NCI-H2196 treated with DMSO at 0.1 percent for 48 hours (cell line): ENCODE measurements around the gene SGSM2.
A peak's percentile ranks its signal among the peaks of the same experiment; 100 is the strongest.
"Not testable (repeated sequence)": the region's sequence is repeated elsewhere in the genome, so short reads cannot be mapped to it uniquely, and the experiment has no call there.

Experiments used
- DNase-seq: peaks from one replicate; lab custom pipeline; 2025; ENCODE audit not compliant: unreplicated experiment; lab: John Stamatoyannopoulos, UW

SGSM2 gene, protein sequence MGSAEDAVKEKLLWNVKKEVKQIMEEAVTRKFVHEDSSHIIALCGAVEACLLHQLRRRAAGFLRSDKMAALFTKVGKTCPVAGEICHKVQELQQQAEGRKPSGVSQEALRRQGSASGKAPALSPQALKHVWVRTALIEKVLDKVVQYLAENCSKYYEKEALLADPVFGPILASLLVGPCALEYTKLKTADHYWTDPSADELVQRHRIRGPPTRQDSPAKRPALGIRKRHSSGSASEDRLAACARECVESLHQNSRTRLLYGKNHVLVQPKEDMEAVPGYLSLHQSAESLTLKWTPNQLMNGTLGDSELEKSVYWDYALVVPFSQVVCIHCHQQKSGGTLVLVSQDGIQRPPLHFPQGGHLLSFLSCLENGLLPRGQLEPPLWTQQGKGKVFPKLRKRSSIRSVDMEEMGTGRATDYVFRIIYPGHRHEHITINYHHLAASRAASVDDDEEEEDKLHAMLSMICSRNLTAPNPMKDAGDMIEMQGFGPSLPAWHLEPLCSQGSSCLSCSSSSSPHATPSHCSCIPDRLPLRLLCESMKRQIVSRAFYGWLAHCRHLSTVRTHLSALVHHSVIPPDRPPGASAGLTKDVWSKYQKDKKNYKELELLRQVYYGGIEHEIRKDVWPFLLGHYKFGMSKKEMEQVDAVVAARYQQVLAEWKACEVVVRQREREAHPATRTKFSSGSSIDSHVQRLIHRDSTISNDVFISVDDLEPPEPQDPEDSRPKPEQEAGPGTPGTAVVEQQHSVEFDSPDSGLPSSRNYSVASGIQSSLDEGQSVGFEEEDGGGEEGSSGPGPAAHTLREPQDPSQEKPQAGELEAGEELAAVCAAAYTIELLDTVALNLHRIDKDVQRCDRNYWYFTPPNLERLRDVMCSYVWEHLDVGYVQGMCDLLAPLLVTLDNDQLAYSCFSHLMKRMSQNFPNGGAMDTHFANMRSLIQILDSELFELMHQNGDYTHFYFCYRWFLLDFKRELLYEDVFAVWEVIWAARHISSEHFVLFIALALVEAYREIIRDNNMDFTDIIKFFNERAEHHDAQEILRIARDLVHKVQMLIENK

DNA sequence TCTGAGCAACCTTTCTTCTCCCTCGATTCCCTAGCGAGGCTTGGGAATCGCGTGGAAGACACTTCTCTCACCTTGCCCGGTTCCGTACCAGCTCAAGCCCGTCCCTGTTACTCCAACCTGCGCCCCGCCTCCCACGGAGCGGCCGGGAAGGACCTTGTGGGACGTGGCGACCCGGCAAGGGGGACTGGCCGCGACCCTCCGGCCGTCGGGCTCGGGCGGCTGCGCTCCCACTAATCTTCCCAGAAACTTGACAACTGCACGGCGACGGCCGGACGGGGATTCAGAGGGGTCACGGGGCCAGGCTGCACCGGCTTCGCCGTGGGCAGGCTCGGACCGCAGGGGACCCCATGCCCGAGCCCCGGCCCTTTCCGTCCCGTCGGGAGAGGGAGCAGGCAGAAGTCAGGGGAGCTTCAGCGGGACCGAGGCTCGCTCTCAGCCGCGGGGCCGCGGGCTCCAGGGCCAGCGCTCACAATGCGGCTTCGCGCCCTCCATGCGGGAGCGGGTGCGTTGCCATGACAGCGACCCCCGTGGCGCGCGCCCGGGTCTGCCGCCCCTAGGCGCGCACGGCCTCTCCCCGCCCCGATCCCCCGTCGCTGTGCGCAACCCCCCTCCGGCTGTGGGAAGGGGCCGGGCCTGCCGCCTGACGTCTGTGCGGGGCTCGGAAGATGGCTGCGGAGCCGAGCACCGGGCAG, at the start of gene SGSM2:
TSS of gene SGSM2 (plus strand) at position 650 of the 692 bp plus-strand sequence. CDS start 188 bp downstream, outside the sequence.
- DNase-seq, result peak; percentile 3

DNA sequence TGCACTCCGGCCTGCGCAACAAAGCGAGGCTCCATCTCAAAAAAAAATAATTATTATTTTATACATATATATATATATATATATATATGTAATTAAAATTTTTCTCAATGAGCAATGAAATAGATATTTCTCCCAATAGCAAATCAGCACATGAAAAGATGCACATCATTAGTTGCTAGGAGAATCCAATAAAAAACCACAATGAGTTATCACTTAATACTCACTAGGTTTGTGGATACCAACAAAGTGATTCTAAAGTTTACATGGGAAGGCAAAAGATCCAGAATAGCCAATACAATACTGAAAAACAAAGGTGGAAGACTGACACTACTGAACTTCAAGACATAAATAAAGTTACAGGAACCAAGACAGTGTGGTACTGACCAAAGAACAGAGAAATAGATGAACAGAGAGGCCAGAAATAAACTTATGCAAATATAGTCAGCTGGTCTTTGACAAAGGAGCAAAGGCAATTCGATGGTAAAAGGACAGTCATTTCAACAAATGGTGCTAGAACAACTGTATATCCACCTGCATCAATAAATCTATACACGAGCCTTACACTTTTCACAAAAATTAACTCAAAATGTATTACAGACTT, 47.3 kb upstream of the SGSM2 start:
- DNase-seq, result no peak

DNA sequence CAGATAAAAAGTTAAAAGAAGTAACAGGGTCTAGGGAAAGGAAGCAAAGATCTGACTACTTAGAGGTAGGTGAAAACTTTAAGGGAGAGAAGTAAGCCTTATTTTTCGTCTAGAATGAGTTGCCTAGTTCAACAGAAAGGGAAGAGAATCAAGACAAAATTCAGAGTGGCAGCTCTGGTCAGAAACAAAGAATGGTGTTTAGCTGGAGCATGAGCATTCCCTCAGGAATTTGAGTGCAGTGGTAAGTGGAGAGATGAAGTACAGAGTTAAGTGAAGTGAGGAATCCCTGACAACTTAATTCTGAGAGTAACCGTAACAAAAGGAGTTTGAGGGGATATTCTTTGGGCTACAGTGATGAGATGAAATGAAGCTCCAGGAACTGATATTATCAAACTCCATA, 45.2 kb upstream of the SGSM2 start:
- no peak for DNase-seq

DNA sequence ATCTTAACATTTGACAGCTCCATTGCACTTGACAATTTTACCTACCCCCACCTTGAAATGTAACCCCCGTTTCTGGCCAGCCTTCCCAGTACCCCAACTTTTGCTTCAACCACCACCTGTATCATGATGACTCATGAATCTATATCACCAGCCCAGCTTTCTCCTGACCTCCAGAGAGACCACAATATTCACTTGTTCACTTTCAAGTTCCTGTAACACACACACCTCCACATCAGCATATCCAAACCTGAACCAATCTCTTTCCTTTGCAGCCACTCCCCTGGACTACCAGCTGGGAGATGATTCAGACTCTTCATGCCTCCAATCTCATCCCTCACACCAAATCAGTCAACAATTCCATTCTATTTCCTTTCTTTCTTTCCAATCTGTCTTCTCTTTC, 41.7 kb upstream of the SGSM2 start:
- no peak for DNase-seq

DNA sequence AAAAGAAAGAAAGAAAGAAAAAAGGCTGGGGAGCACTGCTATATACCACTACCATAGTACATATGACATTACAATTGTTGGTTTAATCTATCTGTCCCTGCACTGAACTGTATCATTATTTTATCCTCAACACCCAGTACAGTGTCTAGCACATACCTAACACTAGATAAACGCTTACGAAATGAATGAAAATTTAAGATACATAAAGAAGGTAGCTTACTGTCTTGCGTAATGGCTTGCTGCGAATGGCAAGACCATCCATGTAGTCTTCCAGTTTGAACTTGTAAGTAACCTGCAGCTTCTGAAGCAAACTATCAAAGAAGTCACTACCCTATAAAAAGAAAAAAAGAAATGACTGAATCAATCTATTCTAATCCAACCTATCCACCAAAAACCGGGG, 40.3 kb upstream of the SGSM2 start:
- no peak for DNase-seq

DNA sequence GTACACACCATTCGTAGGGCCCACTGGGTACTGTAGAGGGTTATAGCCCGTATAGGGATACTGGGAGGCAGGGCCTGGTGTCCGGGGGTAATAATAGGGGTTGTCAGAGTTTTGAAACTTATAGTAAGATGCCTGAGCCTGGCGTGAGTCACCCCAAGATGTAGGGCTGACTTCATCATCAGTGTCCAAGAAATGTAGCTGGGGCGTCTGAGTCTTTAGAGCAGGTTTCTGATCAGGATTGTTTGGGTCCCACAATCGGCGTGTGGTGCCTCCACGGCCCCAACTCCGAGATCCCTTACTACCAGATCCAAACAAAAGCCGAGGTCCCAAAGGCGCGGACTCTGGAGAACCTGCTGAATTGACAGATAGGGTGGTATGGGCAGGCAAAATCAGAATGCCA, 38.2 kb upstream of the SGSM2 start:
- DNase-seq, result no peak

DNA sequence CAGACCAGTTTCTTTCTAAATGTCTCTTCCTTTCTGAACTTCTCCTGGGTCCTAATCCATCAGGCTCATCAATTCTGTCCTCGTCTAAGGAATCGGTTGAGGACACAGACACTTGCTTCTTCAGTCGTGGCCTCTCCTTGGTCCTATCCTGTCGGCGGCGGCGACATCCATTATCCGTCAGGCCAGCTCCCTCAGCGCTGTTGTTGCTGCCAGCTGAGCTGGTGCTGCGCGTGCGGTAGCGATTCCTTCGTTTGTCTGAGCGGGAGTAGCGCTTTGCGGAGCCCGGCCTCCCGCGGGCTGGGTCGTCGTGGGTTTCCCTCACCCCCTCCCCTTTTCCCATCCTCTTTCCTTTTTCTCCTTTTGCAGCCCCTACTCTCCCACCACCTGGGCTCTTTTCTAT, 37.5 kb upstream of the SGSM2 start:
- no peak for DNase-seq

DNA sequence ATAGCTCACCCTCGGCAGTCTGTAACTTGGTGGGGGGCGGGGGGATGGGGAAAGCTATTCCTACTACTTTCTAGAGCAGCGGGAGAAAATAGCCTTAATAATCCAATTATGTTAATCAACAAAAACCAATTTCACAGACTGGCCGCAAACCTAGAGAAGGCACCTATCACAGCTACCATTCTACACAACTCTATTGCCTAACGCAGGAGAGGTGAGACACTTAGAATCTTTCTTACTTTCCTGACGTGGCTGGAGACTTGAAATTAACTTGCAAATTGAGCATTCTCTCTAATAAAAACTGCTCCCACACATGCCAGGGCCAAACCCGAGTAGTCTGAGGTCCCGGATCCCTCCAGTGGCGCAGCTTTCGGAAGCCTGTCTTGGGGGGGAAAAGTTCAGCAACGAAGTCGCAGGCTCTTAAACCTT, 34.5 kb upstream of the SGSM2 start:
- DNase-seq, result no peak

DNA sequence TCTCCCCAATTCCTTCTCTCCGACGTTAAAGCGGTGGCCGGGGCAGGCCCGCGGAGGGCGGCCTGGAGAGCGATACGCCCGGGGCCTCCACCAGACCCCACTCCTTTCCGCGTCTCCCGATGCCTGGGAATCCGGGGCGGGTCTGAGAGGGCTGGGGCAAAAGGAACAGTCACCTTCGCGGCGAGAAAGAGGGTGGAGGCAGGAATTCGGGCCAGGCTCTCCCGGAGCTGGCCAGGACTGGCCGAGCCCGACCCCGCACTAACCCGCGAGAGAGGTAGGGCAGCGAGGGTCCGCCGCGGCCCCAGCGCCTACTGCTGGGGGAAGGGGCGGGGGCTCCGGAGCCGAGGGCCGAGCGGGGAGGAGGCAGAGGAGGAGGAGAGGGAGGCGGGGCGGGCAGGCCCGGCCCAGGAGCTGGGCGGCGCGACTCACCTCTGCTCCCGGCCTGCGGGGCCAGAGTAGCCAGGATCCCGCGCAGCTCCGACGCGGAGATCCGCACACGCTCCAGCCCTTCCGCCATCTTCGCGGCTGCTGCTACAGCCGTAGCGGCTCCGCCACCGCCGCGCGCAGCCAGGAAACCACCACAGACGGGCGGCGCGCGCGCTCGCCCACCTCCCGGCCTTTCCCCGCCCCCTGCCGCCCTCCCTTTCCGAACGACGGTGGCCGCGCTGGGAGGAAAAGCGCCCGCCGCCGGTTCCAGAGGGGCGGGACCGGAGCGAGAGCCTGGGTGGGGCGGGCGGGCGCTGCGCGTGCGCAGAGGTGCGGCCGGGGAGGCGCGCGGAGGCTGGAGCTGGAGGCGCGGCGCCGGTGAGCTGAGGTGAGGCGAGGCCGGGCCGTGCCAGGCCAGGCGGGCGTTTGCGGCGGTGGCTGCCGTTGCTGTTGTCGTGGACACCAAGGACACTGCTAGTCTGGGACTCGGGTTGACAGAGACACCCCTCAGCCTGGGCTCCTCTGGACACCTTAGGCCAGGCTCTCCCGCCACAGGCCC, 33.8 kb upstream of the SGSM2 start, which contains the start of the genes SMG6 and SRR:
TSS of gene SMG6 (minus strand) at position 582 of the 985 bp plus-strand sequence. CDS start at position 517, 65 bp downstream.
TSS of gene SRR (plus strand) at position 747 of the 985 bp plus-strand sequence. CDS start 11,611 bp downstream, outside the sequence.
- DNase-seq, result peak; percentile 57

DNA sequence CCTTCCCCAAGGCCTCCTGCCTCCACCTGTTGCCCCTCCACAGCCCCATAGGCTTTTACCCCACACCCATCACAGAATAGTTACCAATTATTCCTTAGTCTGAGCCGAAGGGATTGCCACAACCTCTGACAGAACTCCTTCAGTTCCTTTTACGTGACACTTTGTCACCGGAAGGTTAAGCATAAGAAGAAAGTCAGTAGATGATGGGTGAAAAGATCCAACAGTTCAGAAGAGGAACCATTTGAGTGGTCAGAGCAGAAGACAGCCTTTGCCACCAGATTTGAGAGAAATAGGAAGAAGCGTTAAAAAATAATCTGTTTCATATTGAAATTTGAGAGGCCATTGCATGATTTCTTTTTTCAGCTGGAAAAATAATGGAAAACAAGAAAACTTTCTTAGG, 32.4 kb upstream of the SGSM2 start:
- no peak for DNase-seq

DNA sequence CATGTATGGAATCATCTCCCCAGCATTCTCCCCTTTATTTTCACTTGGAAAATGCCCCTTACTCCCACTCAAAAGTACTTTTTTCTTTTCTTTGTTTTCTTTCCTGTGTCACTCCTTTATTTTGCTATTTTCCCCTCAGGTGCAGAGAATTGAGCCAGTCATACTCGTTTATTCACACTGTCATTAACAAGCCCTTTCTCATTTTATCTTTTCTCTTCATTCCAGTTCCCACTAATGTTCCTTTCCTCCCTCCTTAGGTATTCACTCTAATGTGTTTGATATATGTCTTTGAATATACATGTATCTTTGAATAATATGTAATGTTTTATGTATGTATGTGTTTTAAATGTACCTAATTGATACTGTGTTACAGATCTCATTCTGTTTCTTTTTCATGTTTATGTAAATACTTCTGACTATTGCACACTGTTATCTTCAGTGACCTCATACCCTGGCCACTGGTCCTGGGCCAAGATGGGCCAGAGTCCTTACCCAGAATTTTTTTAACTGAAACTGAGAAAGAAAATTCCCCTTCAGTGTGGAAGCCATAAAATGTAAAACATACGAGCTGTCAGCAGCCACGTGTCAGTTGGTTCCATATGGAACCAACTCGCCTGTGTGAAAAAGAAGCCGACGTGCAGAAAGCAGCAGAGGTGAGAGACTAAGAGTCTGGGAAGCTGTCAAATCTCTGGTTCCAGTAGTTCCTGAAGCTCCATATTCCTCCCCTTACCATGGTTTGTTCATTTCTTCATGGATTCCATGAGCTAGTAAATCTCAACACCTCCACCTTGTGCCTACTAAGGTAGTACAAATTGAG, 27.8 kb upstream of the SGSM2 start:
- no peak for DNase-seq

DNA sequence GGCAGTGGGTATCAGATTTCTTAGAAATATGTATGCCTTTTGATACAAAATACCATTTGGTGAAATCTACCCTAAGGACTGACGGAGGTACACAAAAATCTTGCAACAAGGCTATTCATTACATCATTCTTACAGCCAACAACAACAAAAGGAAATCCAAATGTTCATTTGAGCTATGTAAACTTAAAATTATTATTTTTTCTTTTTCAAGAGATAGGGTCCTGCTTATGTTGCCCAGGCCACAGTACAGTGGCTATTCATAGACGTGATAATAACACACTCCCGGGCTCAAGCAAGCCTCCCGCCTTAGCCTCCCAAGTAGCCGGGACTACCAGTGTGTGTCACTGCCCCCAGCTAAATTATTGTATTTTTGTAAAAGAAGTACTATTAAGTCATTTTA, 24.6 kb upstream of the SGSM2 start:
- DNase-seq, result no peak

DNA sequence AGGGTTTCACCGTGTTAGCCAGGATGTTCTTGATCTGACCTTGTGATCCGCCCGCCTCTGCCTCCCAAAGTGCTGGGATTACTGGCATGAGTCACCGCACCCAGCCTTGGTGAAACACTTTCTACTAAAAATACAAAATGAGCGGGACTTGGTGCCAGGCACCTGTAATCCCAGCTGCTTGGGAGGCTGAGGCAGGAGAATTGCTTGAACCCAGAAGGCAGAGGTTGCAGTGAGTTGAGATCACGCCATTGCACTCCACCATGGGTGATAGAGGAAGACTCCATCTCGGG, 20.4 kb upstream of the SGSM2 start:
- not testable (repeated sequence) for DNase-seq

DNA sequence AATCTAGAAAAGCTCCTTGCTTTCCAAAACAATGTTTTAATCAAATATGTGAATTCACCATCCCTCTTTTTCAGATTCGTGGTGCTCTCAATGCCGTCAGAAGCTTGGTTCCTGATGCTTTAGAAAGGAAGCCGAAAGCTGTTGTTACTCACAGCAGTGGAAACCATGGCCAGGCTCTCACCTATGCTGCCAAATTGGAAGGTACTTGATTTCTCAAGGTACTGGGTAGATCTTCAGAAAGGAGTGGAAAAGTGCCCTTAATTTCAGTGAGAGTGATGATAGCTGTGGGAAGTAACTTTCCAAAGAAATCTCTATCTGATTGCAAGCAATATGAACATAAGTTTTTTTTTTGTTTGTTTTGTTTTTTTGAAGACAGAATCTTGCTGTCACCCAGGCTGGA, 19.5 kb upstream of the SGSM2 start:
- no peak for DNase-seq

DNA sequence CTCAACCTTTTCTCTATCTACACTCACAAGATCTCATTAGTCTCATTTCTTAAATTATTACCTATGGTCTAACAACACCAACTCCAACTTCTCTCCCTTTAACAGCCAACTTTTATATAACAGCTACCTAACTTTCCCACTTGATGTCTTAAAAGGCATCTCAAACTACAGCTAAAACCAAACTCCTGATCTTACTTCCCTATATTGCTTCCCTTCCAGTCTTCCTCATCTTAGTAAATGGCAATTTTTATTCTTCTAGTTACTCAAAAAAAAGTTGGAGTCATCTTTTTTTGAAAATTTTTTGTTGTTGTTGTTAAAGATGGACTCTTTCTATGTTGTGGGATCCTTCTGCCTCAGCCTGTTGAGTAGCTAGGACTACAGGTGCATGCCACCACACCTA, 18.2 kb upstream of the SGSM2 start:
- DNase-seq, result no peak

DNA sequence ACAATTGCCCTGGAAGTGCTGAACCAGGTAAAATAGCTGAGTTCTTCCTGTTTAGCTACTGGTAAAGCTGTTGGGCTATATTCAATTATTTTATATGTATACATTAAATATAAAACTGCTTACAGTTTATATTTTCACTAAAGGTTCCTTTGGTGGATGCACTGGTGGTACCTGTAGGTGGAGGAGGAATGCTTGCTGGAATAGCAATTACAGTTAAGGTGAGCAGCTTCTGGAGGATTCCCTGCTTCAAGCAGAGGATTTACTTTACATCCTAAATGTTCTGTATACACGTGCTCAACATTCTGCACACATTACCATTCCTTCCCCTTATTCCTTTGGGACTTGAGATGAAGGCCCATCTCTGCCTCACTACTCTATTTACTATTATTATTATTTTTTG, 15.9 kb upstream of the SGSM2 start:
- no peak for DNase-seq

DNA sequence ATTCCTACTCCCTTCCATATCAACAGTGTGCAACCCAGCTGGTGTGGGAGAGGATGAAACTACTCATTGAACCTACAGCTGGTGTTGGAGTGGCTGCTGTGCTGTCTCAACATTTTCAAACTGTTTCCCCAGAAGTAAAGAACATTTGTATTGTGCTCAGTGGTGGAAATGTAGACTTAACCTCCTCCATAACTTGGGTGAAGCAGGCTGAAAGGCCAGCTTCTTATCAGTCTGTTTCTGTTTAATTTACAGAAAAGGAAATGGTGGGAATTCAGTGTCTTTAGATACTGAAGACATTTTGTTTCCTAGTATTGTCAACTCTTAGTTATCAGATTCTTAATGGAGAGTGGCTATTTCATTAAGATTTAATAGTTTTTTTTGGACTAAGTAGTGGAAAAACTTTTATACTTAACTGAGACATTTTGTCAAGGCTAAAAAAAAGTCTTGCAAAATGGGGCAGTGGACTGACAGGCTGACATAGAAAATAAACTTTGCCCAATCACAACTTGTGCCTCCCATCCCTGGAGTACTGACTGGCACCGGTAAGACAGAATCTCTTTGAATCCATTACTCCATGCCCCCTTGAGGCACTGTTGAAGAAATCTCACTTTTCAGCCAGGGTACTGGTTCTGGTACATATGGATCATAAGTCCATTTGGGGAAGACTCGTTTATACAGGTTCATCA, 13.5 kb upstream of the SGSM2 start:
- no peak for DNase-seq

DNA sequence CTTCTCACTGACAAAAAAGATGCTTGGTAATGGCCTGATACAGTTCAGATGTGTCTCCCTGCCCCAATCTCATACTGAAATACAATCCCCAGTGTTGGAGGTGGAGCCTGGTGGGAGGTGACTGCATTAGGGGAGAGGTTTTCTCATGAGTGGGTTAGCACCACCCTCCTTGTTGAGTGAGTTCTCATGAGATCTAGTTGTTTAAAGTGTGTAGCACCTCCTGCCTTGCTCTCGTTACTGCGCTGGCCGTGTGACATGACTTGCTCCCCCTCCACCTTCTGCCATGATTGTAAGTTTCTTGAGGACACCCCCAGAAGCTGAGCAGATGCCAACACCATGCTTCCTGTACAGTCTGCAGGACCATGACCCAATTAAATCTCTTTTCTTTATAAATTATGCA, 6.0 kb upstream of the SGSM2 start:
- DNase-seq, result no peak
